HG03460 (cell line): Measurements from ENCODE around the gene UNC5B.
"Not testable (repeated sequence)": the region's sequence is repeated elsewhere in the genome, so short reads cannot be mapped to it uniquely, and the experiment has no call there.

ENCODE experiments used
- ATAC-seq: cut with Tn5 transposase; IDR thresholded peaks from one replicate; pipeline ENCODE4 v1.9.1; 2021; ENCODE audit not compliant: unreplicated experiment

UNC5B gene

DNA sequence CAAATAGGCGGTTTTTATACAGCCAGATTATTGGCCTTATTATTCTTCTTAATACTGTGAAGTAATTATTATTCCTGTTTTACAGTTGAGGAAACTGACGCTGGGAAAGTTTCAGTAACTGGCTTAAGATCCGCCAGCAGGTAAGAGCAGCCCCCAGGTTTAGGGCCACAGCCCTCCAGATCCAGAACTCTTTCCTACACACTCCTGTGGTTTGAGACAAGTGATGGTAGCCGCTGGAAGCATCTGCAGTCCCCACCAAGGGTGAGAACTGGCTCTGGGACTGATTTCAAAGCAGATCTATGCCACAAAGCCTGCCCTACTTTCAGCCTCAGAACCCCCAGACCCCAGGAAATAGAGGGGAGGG lies 3.0 kb upstream of the UNC5B start:
- no peak for ATAC-seq

DNA sequence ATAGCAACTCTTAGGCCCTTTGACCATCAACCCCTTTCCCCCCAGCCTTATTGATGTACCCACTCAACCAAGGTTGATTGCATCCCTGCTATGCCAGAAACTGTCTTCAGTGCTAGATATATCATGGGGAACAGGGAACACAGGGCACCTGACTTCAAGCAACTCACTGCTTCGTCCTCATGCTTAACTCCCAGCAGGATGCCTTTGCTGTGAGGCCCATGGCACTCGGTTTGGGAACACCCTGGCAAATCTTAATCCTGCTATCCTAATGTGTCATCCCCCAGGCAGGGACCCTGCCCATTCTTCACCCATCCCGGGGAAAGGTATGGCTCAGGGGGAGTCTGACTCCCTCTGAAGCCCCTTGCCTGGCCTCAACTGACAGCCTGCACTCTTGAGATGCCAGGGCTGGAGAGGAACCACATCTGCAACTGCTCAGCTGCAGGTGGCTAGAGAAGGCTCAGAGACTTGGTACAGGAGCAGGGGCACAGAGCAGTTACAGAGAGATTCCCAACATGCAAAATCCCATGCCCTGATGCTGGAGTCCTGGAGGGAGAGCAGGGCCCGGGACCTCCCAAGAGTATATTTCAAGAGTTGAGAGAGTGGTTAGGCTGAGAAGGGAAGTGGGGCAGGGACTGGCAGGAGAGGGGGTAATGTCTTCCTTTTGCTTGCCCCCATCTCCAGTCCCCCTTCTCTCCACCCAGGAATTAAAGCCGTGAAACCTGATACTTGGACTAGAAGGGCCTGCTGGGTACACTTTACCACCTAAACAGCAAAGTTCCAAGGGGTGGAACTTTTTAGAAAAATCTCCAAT lies 2.4 kb upstream of the UNC5B start:
- no peak for ATAC-seq

DNA sequence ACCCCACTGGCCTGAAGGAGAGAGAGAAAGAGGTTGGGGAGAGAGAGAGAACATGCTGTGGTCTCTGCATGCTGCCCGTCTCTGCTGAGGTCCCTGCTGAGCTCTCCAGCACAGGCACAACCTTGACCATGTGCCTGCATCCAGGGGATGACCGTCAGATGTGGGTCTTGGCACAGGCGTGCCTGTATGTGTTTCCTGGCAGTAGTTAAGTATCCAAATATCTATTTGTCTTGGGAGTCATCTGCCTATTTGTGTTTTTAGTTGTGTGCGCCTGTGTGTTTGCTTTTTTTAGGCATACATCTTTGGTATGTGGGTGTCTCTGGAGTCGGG lies 1.9 kb upstream of the UNC5B start:
- ATAC-seq, result no peak

DNA sequence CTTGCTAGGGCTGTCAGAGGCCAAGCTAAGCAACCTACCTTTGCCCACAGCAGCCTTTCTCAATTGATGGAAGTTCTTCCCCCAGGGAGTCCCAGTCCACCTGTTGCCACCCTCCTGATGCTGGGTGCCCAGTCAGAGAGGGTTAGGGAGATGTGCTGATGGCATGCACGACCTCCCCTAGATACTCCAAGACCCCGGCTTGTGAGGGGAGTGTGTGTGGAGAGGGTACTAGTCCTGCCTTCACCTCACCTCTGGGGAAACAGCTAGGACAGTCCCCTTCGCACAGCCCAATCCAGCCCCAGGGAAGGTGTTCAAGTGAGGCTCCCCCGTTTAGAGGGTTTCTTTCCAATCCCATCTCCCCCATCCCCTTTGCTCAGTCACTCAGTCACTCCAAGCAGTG lies 1.3 kb upstream of the UNC5B start:
- ATAC-seq, result no peak

DNA sequence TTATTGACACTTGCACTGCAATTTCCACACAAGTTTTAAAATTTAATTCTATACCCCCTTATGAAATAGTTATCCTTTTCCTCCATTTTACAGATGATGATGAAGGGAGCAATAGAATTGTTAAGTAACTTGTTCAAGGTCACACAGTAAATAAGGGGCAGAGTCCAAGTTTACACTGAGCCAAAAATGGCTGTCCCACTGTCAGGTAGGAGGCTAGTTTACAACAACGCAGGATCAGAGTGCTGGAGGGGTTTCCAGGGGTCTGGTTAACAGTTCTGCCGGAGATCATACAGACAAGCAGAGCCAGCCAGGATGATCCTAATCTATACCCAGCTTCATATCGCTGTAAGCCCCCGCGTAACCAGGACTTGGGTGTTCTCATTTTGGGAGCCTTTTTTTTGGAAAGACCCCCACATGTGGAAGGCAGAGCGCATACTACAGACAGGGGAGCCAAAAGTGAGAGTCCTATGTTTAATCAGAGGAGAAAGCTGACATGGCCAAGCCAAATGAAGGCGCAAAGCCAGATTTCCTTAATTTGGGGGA lies 524 bp upstream of the UNC5B start:
- no peak for ATAC-seq

DNA sequence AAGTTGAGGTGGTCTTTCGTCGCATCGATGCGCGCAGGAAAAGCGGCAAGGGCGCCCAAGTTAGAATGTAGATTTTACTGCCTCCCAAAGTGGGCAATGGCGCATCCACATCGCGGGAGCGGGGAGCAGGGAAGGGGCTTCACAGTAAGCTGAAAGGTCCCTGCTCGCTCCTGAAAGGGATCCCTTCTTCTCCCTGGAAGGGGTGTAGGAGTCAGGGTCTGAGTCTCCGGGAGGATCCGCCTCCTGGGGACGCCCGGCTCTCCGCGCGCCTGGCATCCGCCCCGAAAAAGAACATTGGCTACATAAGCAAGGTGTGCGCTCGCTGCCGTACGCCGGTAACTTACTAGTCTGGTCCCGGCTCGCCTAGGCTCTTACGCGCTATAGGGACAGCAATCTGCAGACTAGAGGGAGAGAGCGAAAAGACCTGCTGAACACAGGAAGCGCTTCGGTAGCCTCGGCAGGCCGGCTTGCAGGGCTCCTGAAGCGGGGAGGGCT lies 804 bp downstream of the UNC5B start:
- ATAC-seq, result no peak

DNA sequence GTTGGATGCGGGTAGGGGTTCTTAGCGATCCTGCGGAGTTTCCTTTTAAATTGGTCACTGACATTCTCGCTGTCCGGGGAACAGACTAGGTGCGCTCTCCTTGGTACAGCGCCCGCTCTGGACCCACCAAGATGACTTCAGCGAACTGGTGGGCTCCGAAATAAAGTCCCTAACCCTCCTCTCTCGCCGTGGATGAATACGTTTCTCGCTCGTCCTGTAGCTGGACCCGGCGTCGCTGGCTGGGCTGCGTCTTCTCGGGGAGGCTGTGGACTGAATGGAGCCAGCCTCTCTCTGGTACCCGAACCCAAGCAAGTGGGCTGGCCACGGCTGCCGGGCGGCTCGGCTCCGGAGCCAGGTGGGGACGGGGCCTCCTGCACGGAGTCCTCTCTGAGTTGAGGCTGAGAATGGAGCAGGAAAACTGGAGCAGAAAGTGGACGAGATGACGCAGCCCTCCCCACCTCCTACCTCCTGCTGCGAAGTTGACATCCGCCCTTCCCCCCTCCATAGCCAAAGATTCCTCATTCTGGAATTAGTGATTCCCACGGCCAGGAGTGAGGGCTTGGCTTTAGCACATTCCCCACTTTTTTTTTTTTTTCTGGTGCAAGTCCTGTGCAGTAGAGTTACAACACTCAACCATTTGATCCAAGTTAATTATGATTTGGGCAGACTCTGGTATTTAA lies 1.5 kb downstream of the UNC5B start:
- ATAC-seq, result no peak

DNA sequence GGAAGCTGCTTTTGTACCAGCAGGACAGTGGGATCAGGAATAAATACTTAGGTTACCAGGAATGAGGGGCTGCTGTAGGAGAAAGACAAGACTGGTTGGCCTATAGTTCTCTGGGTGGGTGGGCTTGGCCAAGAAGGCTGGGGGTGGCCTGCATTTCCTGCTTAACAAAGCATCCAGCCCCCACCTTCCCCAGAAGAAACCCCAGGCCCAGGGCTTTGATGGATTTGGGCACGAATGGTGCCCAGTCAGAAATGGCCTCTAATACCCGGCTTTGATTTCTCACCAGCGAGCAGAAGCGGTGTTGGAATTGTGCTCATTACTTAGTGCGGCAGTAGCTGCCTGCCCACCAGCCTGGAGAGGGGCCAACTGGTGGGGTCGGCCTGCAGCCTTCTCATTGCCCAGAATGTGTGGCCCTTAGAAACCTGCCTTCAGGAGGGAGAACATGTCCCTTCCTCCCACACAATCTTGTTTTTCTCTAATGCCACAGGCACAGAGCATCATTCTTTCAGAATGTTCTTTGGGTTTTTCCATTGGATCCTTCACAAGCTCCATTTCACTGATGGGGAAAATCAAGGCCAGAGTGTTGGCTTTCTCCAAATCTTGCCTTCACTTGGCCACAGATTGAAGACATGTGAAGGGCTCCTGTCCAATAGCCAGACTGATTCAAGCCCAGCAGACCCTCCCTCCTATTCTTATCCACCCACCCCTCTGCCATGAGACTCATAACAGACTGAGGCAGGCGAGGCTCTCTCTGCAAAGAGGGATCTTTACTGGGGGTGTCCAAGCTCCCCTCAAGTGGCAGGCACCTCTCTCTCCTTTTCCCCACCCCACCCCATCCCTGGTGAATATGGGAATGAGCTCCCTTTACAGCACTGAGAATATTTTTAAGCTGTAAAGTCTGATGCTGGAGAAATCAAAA lies 2.5 kb downstream of the UNC5B start:
- ATAC-seq, result no peak

DNA sequence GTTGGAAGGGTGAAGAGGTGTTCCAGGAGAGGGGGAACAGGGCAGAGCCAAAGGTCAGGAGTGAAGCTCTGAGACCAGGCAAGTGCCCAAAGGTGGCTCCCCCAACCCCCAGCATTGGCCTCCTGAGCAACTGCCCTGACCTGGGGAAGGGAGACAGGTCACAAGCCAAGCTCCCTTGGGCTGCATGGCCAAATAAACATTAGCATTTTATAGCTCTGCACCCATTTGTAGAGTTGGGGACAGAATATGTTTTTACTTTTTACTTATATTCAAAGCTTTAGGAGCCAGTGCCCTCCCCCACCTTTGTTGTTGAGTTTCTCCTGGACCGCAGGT lies 4.0 kb downstream of the UNC5B start:
- no peak for ATAC-seq

DNA sequence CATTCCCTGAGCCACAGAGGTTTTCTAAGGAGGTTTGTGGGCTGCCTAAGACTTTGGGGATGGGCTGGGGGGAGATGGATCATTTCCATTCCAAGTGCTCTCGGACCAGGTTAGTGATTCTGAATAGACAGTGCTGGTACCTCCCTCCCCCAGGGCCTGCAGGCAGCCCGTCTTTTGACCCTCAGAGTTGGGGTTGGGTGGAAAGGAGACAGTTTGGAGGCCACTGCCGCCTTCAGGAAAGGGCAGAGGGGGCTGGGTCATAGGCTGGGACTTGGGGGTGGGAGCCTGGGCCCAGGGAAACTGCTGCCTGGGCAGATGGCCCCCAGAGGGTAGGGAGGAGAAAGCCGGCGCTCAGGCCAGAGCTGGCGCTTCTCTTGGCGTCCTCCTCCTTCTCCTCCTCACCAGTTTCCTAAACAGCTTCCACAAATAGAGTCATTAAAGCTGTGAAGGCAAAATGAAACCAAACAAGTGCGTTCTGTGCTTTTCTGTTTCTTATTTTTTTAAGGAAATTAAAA lies 4.4 kb downstream of the UNC5B start:
- no peak for ATAC-seq

DNA sequence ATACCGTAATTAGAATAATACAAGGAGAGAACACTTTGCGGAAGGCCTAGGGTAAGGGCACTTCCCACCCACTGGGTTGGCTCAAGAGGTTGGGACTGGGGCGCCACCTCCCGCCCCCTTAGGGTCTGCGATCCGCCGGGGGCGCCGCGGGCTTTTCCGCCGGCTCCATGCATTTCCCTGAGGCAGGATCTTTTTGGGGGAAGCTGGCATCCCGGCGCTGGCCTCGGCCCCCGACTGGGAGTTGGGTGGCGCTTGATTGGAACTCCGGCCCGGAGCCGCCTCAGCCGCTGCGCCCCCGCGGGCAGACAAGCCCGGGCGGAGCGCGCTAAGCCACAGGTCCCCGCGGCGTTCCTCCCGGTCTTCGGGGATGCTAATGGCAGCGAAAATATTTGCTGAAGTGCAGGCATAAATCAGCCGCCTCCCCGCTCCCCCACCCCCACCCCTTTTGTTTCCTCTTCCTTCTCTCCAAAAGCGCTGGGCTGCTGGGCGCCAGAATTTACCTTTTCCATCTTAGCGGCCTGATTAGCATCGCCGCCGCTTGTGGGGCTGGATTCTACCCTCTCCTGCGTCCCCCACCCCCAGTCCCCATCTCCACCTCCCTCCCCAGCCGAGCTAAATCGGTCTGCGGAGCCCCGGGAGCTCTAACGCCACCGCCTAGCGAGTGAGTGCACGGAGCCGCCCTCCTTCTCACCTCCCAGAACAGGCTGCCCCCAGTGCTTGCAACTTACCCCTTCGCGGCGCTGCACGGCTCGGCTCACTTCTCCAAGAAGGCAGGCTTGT lies 5.1 kb downstream of the UNC5B start:
- ATAC-seq, result no peak

DNA sequence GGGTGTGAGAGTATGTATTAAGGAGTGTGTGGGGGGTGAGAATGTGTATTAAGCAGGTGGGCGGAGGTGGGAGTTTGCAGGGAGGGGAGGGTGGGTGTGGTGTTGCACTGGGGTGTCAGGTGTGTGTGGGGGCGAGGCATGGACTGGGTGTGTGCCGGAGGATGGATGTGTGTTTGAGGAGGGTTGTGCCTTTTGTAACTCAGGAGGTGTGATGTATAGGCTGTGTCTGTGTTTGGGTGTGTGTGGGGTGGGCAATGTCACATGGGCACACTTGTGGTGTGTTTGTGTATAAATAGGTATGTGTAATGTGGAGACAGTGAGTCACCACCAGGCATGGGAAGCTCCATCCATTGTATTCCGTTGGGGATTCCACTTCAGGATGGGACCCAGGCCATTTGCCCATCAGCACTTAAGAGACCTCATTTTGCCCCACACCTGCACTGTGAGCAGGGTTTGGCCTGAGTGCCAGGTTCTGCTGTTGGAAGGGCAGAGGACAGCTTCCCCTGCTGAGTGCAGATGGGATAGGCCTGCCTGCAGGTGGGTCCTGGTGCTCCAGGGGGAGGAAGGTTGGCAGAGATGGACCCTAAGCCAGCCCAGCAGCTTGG lies 5.8 kb downstream of the UNC5B start:
- ATAC-seq, result no peak

DNA sequence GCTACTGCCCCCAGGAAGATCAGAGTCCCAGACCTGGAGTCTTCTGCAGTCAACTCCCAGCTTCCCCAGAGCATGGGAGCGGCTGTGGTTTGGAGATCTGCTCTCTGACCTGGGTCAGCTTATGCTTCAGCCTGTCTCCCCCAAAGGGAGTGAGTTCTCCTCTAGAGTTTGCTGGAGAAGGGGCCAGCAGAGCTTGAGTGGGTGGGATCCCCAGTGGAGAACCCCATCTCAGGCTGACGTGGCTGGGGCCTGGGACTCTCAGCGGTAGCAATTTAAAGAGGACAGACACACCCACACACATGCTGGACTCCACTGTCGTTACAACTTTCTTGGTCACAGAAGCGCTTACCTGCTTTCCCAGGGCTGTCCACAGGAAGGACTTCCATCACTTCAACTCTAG lies 6.3 kb downstream of the UNC5B start:
- ATAC-seq, result no peak

DNA sequence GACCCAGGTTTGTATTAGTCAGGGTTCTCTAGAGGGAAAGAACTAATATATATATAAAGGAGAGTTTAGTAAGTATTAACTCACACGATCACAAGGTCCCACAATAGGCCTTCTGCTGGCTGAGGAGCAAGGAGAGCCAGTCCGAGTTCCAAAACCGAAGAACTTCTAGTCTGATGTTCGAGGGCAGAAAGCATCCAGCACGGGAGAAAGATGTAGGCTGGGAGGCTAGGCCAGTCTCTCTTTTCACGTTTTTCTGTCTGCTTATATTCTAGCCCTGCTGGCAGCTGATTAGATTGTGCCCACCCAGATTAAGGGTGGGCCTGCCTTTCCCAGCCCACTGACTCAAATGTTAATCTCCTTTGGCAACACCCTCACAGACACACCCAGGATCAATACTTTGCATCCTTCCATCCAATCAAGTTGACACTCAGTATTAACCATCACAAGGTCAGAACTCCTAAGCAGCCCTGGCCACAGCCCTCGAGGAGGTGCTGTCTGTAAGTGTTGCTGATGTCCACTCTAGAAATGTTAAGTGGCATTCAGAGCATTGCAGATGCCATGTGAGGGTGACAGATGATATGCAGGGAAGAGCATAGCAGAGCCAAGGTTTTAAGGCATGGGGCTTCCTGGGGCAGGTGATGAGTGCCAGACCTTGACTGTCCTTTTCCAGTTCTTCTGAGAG lies 7.0 kb downstream of the UNC5B start:
- not testable (repeated sequence) for ATAC-seq

DNA sequence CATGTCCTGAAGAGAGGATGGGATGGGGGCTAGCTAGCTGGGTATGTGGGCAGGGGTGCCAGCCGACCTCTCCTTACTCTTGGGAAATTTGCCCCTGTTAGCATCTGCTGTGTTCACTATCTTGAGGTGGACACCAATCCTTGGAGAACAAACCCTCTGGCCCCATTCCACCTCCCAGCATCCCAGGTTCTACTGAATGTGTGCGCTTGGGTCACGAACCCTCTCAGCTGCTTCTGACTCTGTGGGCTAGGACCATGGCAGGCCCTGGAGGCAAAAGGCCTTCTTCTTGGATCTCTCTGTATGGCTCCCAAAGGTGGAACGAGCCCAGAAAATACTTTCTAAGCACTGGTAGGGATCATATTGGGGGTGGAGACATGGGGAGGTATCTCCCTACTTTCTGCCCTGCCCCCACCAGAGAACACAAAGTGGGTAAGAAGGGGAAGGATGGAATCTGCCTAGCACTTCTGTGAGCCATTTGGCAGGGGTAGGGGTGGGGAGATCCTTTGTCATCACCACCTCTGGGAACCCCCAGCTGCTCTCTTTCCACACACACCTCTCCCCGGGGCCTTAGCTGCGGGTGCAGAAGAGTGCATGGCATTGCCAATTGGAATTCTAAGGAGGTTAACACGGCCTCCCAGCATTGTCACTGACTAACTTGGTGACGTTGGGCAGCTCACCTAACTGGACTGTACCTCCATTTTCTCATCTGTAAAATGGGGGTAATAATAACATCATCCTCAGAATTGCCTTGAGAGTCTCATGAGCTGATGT lies 7.7 kb downstream of the UNC5B start:
- no peak for ATAC-seq

DNA sequence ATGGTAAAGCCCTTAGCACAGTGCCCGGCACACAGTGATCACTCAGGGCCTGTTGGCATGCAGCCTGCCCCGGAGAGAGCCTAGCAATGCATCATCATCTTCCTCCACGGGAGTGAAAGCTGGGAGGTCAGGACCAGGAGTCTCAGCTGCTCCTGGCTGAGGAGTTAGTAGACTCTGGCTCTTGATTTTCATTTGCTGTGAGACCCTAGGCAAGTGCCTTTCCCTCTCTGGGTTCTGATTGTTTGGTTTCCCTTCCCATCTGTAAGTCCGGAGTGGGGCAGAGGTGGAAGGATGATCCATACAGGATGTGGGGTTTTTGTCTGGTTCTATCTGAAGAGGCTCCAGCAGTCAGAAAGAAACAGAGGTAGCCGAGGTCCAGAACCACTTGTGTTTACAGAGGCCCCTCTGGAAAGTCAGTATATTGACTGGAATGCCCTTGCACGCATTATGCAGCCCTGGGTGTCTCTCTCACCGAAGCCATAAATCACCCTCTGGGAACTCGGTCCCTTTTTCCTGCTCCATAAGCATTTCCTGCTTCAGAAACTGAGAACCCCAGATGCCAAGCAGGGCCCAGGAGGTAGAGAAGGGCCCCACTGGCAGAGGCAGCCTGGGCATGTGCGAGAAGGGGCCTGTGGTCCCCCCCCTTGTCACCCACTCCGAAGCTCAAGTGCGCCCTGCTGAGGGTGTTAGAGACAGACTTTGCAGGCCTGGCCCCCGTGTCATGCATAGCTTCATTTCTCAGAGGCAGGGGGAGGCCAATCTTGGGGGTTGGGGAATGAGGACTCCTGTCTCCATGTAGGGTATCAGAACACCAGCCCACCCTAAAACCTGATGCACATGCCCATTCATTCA lies 8.5 kb downstream of the UNC5B start:
- no peak for ATAC-seq

DNA sequence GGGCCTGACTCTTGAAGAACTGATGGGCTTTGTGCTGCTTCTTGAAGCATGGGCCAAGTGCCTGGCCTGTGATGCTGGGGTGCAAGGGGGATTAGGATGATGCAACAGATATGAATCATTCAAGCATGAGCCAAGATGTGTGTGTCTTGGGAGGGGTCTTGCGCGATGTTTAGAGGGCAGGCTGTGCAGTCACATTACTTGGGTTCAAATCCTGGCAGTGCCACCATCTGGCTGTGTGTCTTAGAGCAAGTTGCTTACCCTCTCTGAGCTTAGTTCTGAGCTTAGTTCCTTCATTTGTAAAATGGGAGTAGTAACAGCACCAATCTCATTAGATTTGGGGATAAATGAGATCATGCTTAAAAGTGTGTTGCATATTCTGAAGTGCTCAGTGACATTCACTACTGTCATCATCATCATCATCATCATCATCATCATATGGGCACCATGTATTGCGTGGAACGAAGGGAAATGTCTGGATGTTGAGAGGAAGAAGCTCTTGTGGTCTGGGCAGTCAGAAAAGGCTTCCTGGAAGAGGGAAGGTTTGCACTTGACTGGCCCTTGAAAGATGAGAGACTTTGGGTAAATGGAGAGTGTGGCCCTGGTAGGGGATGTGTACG lies 9.3 kb downstream of the UNC5B start:
- ATAC-seq, result no peak
